IPS-15b (cell line): ENCODE data around the gene MADD.

Experiments used
- H3K27me3 ChIP-seq: one replicate; pipeline ENCODE4 v1.6.1; 2013; ENCODE audit warnings: low read length; ENCODE audit not compliant: control insufficient read depth, insufficient read depth
- H3K36me3 ChIP-seq: one replicate; pipeline ENCODE4 v1.6.1; 2013; ENCODE audit warnings: low read length; ENCODE audit not compliant: control insufficient read depth, insufficient read depth
- H3K4me1 ChIP-seq: one replicate; pipeline ENCODE4 v1.6.1; 2013; ENCODE audit warnings: mild to moderate bottlenecking, low read length; ENCODE audit not compliant: control insufficient read depth, insufficient read depth
- H3K4me3 ChIP-seq: one replicate; pipeline ENCODE4 v1.5.1; 2013; ENCODE audit warnings: low read depth, low read length
- H3K9ac ChIP-seq: one replicate; pipeline ENCODE4 v1.6.1; 2013; ENCODE audit warnings: low read depth, mild to moderate bottlenecking, low read length
- H3K9me3 ChIP-seq: one replicate; pipeline ENCODE4 v1.6.1; 2013; ENCODE audit warnings: mild to moderate bottlenecking, low read length; ENCODE audit not compliant: control insufficient read depth, insufficient read depth

MADD gene

GRCh38 chr11:47376107-47376524 is 106.2 kb downstream of the MADD start:
- Histone ChIP-seq H3K27me3 (no peaks in the 10 kb centered on the region), H3K4me1 (peaks cover 2% of the 10 kb centered on the region), H3K9ac (no peak overlapping the region), H3K4me3 (no peak overlapping the region), H3K36me3 (no peaks in the 10 kb centered on the region), H3K9me3 (no peaks in the 10 kb centered on the region)

DNA sequence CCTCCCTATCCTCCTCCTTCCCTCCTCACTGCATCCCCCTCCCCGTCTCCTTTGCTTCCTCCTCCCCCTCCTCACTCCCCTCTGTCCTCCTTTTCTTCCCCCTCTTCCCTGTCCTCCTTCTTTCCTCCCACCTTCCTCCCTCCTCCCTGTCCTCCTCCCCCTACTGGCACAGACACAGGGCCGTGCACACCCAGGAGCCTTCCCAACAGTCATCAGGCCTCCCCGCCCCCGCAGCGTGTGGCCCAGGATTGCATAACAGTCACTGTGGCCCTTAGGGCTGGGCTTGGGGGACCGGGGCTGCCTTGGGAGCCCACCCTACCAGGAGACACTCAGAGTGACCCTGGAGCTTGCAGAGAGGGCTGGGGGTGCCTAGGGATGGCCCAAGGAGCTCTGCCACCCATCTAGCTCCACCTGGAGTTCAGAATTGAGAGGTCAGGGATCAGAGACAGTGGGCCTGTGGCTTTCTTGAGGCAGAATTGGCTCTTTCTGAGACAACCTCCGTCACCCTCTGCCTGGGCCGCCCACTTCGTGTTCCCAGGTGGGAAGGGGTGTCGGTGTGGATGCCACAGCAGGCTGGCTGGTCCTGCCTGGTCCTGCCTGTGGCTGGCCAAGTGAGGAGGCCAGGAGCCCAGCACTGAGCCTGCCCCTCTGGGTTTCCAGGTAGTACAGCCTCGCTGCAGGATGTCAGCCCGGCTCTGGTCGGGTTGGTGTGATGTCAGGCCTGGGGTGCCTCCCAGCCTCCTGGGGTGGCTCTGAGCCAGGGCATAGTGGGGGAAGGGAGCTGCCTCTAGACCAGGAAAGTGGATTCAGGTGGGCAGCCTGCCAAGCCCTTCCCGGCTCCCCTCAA is 106.8 kb downstream of the MADD start:
- Histone ChIP-seq H3K9ac (no peak overlapping the region), H3K27me3 (no peaks in the 10 kb centered on the region), H3K9me3 (no peaks in the 10 kb centered on the region), H3K36me3 (no peaks in the 10 kb centered on the region), H3K4me1 (peaks cover 2% of the 10 kb centered on the region), H3K4me3 (no peak overlapping the region)

GRCh38 chr11:47377571-47378009 is 107.7 kb downstream of the MADD start:
- Histone ChIP-seq H3K9me3 (no peaks in the 10 kb centered on the region), H3K4me1 (peaks cover 2% of the 10 kb centered on the region), H3K36me3 (no peaks in the 10 kb centered on the region), H3K4me3 (no peak overlapping the region), H3K27me3 (no peaks in the 10 kb centered on the region), H3K9ac (no peak overlapping the region)

GRCh38 chr11:47378010-47378835 is 108.3 kb downstream of the MADD start, which contains the start of gene SPI1:
Gene SPI1, minus strand, starts transcription at chr11:47378547. Its CDS starts 194 bp downstream, at chr11:47378353.
- H3K27me3 ChIP-seq: no peaks in the 10 kb centered on the region
- H3K9ac ChIP-seq: no peak within 1 kb of the TSS
- H3K4me3 ChIP-seq: no peak within 1 kb of the TSS
- no peaks in the 10 kb centered on the region for H3K9me3 ChIP-seq
- peaks cover 2% of the 10 kb centered on the region for H3K4me1 ChIP-seq
- H3K36me3 ChIP-seq: no peaks in the 10 kb centered on the region

DNA sequence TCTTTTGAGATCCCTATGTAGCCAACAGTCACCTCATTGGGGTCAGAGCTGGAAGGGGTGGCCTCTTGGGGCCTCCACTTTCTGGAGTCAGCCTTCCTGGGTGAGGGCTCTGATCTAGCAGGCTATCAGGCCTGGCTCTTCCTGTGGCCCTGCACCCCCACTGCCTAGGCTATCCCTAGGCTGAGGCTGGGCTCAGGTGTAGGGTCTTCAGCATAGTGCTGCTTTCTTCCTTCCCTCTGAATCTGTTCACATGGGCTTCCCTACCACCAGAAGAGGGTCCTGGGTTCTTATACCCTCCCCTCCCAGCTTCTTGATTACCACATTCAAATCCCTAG is 108.9 kb downstream of the MADD start:
- no peaks in the 10 kb centered on the region for H3K9me3 ChIP-seq
- no peaks in the 10 kb centered on the region for H3K36me3 ChIP-seq
- H3K27me3 ChIP-seq: no peaks in the 10 kb centered on the region
- peaks cover 2% of the 10 kb centered on the region for H3K4me1 ChIP-seq
- no peak overlapping the region for H3K9ac ChIP-seq
- no peak overlapping the region for H3K4me3 ChIP-seq

GRCh38 chr11:47379317-47379716 is 109.4 kb downstream of the MADD start:
- H3K27me3 ChIP-seq: no peaks in the 10 kb centered on the region
- H3K36me3 ChIP-seq: no peaks in the 10 kb centered on the region
- H3K4me3 ChIP-seq: no peak overlapping the region
- no peak overlapping the region for H3K9ac ChIP-seq
- no peaks in the 10 kb centered on the region for H3K9me3 ChIP-seq
- peaks cover 2% of the 10 kb centered on the region for H3K4me1 ChIP-seq
